Lower leg skin (tissue), 3 donors: ENCODE measurements around the gene DOCK1.

ENCODE experiments used
- POLR2A ChIP-seq, 2 donors: fragments of 450-650 bp; IDR thresholded peaks; one replicate each; pipeline ENCODE4 v1.6.1; 2016 to 2017; ENCODE audit warnings: antibody characterized with exemption in 2 of 2, mild to moderate bottlenecking in 1 of 2, moderate library complexity in 1 of 2
- TF ChIP-seq, protein P1 (sequence below), 3 donors: fragments of 450-650 bp; IDR thresholded peaks; one replicate each; pipeline ENCODE4 v1.5.1; 2016; ENCODE audit warnings: antibody characterized with exemption in 3 of 3, mild to moderate bottlenecking in 3 of 3, moderate library complexity in 2 of 3

DNA sequence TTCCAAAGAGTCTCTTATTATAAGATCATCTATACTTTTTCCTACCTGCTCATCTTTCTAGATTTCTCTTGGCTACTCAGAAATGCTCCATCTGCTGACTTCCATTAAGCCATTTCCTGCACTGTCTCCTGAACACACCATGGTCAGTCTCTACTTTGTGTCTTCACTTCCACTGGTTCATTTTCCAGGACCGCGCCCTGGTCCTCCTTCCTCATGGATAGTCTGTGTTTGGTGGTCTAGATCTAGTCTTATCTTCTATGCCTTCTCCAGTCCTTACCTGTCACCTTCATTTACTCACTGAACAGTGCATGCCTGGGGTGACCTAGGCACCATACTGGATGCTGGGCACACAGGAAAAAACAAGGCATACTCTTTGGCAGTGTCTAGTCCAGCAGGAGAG lies 279.4 kb downstream of the DOCK1 start:
- TF ChIP-seq, protein P1, sequence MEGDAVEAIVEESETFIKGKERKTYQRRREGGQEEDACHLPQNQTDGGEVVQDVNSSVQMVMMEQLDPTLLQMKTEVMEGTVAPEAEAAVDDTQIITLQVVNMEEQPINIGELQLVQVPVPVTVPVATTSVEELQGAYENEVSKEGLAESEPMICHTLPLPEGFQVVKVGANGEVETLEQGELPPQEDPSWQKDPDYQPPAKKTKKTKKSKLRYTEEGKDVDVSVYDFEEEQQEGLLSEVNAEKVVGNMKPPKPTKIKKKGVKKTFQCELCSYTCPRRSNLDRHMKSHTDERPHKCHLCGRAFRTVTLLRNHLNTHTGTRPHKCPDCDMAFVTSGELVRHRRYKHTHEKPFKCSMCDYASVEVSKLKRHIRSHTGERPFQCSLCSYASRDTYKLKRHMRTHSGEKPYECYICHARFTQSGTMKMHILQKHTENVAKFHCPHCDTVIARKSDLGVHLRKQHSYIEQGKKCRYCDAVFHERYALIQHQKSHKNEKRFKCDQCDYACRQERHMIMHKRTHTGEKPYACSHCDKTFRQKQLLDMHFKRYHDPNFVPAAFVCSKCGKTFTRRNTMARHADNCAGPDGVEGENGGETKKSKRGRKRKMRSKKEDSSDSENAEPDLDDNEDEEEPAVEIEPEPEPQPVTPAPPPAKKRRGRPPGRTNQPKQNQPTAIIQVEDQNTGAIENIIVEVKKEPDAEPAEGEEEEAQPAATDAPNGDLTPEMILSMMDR (IDR thresholded peaks at IDR 0.05): no peak
- TF ChIP-seq POLR2A (IDR thresholded peaks at IDR 0.05): no peak
